Activated naive CD4-positive, alpha-beta T cell treated with anti-CD3 and anti-CD28 coated beads for 36 hours (primary cell): ENCODE measurements around the gene CFAP77. TPM values are rescaled to one million over a fixed set of nuclear protein-coding genes. Genes with fewer than 3 reads are reported as not detected.

ENCODE experiments used
- CTCF ChIA-PET: fragments of 350-600 bp; sonication (Branson Sonifier 250); formaldehyde crosslinking; loops from one replicate; lab custom pipeline; 2021; ENCODE audit warnings: antibody characterized with exemption; lab: Charles Lee
- DNase-seq: peaks from one replicate; pipeline ENCODE4 v3.0.0-alpha.2; 2020
- H3K27ac Mint-ChIP-seq: one replicate; pipeline ENCODE4 v1.8.0; 2021; ENCODE audit warnings: mild to moderate bottlenecking, mixed read lengths
- H3K27me3 Mint-ChIP-seq: one replicate; pipeline ENCODE4 v1.8.0; 2021; ENCODE audit warnings: low read depth, mixed read lengths
- H3K36me3 Mint-ChIP-seq: one replicate; pipeline ENCODE4 v1.8.0; 2021; ENCODE audit warnings: low read depth, mixed read lengths
- H3K4me1 Mint-ChIP-seq: one replicate; pipeline ENCODE4 v1.8.0; 2021; ENCODE audit warnings: low read depth, mixed read lengths
- H3K4me3 Mint-ChIP-seq: one replicate; pipeline ENCODE4 v1.8.0; 2021; ENCODE audit warnings: mild to moderate bottlenecking, moderate library complexity, mixed read lengths
- H3K9me3 Mint-ChIP-seq: one replicate; pipeline ENCODE4 v1.8.0; 2021; ENCODE audit warnings: mixed read lengths
- intact Hi-C: fragments of 100-400 bp; cut with micrococcal nuclease; formaldehyde crosslinking; loops from one replicate; pipeline ENCODE4 v1.15.1; 2023
- total RNA-seq, 2 experiments: library from RNA; stranded (reverse); gene quantifications; one replicate each; pipeline ENCODE4 v1.2.3, GENCODE V29; 2021

The CFAP77 gene
- total RNA-seq, 2 experiments from 2014 or later = not detected

GRCh38 chr9:132485393-132485792 lies 75.4 kb downstream of the CFAP77 start:
- Mint-ChIP-seq H3K27ac (no peak overlapping the region), H3K4me1 (peaks cover 22% of the 10 kb centered on the region), H3K27me3 (peaks cover 44% of the 10 kb centered on the region), H3K4me3 (no peak overlapping the region), H3K36me3 (no peaks in the 10 kb centered on the region), H3K9me3 (no peaks in the 10 kb centered on the region)
- intact Hi-C loops = loop anchor here (5.0 kb wide), 1 partner anchor 317 kb away; no protein-coding TSS in a partner anchor
- CTCF ChIA-PET = interaction anchor here (3.6 kb wide), 1 partner anchor 73 kb away, joined by 9 read pairs; no protein-coding TSS in a partner anchor
- no peak for DNase-seq

GRCh38 chr9:132486706-132487350 lies 76.8 kb downstream of the CFAP77 start:
- intact Hi-C loops = loop anchor here (2.0 to 5.0 kb wide), 2 partner anchors 76 to 315 kb away; partner anchors contain the start of gene CFAP77
- Mint-ChIP-seq H3K4me1 (peaks cover 22% of the 10 kb centered on the region), H3K27me3 (peaks cover 48% of the 10 kb centered on the region), H3K27ac (peak overlapping the region; percentile 65), H3K36me3 (no peaks in the 10 kb centered on the region), H3K9me3 (no peaks in the 10 kb centered on the region), H3K4me3 (peak overlapping the region; percentile 39)
- CTCF ChIA-PET = interaction anchor here (0.7 to 3.6 kb wide), 4 partner anchors 20 to 629 kb away, joined by 3 to 9 read pairs (median 3); no protein-coding TSS in a partner anchor
- peak; percentile 71 for DNase-seq

GRCh38 chr9:132487351-132487791 lies 77.4 kb downstream of the CFAP77 start:
- Mint-ChIP-seq H3K9me3 (no peaks in the 10 kb centered on the region), H3K27ac (peak overlapping the region; percentile 65), H3K4me3 (peak overlapping the region; percentile 39), H3K4me1 (peaks cover 22% of the 10 kb centered on the region), H3K36me3 (no peaks in the 10 kb centered on the region), H3K27me3 (peaks cover 51% of the 10 kb centered on the region)
- CTCF ChIA-PET = interaction anchor here (0.7 to 3.6 kb wide), 4 partner anchors 20 to 628 kb away, joined by 3 to 9 read pairs (median 3); no protein-coding TSS in a partner anchor
- intact Hi-C loops = loop anchor here (2.0 to 5.0 kb wide), 2 partner anchors 77 to 315 kb away; partner anchors contain the start of gene CFAP77
- DNase-seq = peak; percentile 37

GRCh38 chr9:132487980-132488535 lies 78.0 kb downstream of the CFAP77 start:
- no peak overlapping the region for H3K27ac Mint-ChIP-seq
- CTCF ChIA-PET = interaction anchor here (0.6 to 3.6 kb wide), 3 partner anchors 19 to 76 kb away, joined by 3 to 9 read pairs (median 3); no protein-coding TSS in a partner anchor
- no peaks in the 10 kb centered on the region for H3K36me3 Mint-ChIP-seq
- no peak for DNase-seq
- H3K9me3 Mint-ChIP-seq = no peaks in the 10 kb centered on the region
- intact Hi-C loops = loop anchor here (2.0 to 5.0 kb wide), 2 partner anchors 77 to 314 kb away; partner anchors contain the start of gene CFAP77
- H3K4me3 Mint-ChIP-seq = no peak overlapping the region
- peaks cover 51% of the 10 kb centered on the region for H3K27me3 Mint-ChIP-seq
- peaks cover 22% of the 10 kb centered on the region for H3K4me1 Mint-ChIP-seq

- intact Hi-C loops = loop anchor here (5.0 kb wide), 1 partner anchor 314 kb away; no protein-coding TSS in a partner anchor
- Mint-ChIP-seq H3K4me1 (peaks cover 22% of the 10 kb centered on the region), H3K36me3 (no peaks in the 10 kb centered on the region), H3K27me3 (peaks cover 48% of the 10 kb centered on the region), H3K9me3 (no peaks in the 10 kb centered on the region), H3K4me3 (no peak overlapping the region), H3K27ac (no peak overlapping the region)
- CTCF ChIA-PET = interaction anchor here (0.6 to 3.6 kb wide), 4 partner anchors 18 to 311 kb away, joined by 3 to 9 read pairs (median 3); no protein-coding TSS in a partner anchor
- DNase-seq = no peak
Measured at GRCh38 chr9:132488626-132489025, 78.6 kb downstream of the CFAP77 start.

GRCh38 chr9:132489536-132489935 lies 79.5 kb downstream of the CFAP77 start:
- H3K4me1 Mint-ChIP-seq = peaks cover 22% of the 10 kb centered on the region
- H3K4me3 Mint-ChIP-seq = no peak overlapping the region
- H3K27me3 Mint-ChIP-seq = peaks cover 50% of the 10 kb centered on the region
- H3K36me3 Mint-ChIP-seq = no peaks in the 10 kb centered on the region
- CTCF ChIA-PET = interaction anchor here (0.9 kb wide), 1 partner anchor 310 kb away, joined by 3 read pairs; no protein-coding TSS in a partner anchor
- DNase-seq = no peak
- intact Hi-C loops = loop anchor here (5.0 kb wide), 1 partner anchor 313 kb away; no protein-coding TSS in a partner anchor
- no peak overlapping the region for H3K27ac Mint-ChIP-seq
- no peaks in the 10 kb centered on the region for H3K9me3 Mint-ChIP-seq

- H3K27me3 Mint-ChIP-seq = peaks cover 23% of the 10 kb centered on the region
- H3K27ac Mint-ChIP-seq = no peak overlapping the region
- H3K9me3 Mint-ChIP-seq = no peaks in the 10 kb centered on the region
- intact Hi-C loops = no loop called here
- no peak overlapping the region for H3K4me3 Mint-ChIP-seq
- H3K36me3 Mint-ChIP-seq = no peaks in the 10 kb centered on the region
- no peaks in the 10 kb centered on the region for H3K4me1 Mint-ChIP-seq
- CTCF ChIA-PET = no interaction called here
- DNase-seq = no peak
Measured at GRCh38 chr9:132494857-132495256, 84.8 kb downstream of the CFAP77 start.

GRCh38 chr9:132497731-132498130 lies 87.7 kb downstream of the CFAP77 start:
- Mint-ChIP-seq H3K4me3 (no peak overlapping the region), H3K9me3 (no peaks in the 10 kb centered on the region), H3K27me3 (peaks cover 9% of the 10 kb centered on the region), H3K4me1 (no peaks in the 10 kb centered on the region), H3K36me3 (no peaks in the 10 kb centered on the region), H3K27ac (no peak overlapping the region)
- intact Hi-C loops = no loop called here
- DNase-seq = no peak
- CTCF ChIA-PET = interaction anchor here (0.6 kb wide), 1 partner anchor 16 kb away, joined by 3 read pairs; no protein-coding TSS in a partner anchor

GRCh38 chr9:132498531-132499210 lies 88.7 kb downstream of the CFAP77 start:
- CTCF ChIA-PET = no interaction called here
- Mint-ChIP-seq H3K27ac (no peak overlapping the region), H3K9me3 (no peaks in the 10 kb centered on the region), H3K27me3 (peaks cover 7% of the 10 kb centered on the region), H3K4me3 (no peak overlapping the region), H3K36me3 (no peaks in the 10 kb centered on the region), H3K4me1 (no peaks in the 10 kb centered on the region)
- DNase-seq = no peak
- intact Hi-C loops = no loop called here

GRCh38 chr9:132499251-132499650 lies 89.2 kb downstream of the CFAP77 start:
- Mint-ChIP-seq H3K4me3 (no peak overlapping the region), H3K4me1 (no peaks in the 10 kb centered on the region)
- CTCF ChIA-PET = no interaction called here

GRCh38 chr9:132500193-132500592 lies 90.2 kb downstream of the CFAP77 start:
- Mint-ChIP-seq H3K4me3 (no peak overlapping the region), H3K9me3 (no peaks in the 10 kb centered on the region), H3K27me3 (peaks cover 2% of the 10 kb centered on the region), H3K4me1 (no peaks in the 10 kb centered on the region), H3K36me3 (no peaks in the 10 kb centered on the region), H3K27ac (no peak overlapping the region)
- no peak for DNase-seq
- intact Hi-C loops = no loop called here
- CTCF ChIA-PET = interaction anchor here (0.6 kb wide), 1 partner anchor 88 kb away, joined by 3 read pairs; no protein-coding TSS in a partner anchor

More at GRCh38 chr9:132499251-132499650, 89.2 kb downstream of the CFAP77 start:
- H3K9me3 Mint-ChIP-seq = no peaks in the 10 kb centered on the region
- peaks cover 4% of the 10 kb centered on the region for H3K27me3 Mint-ChIP-seq
- intact Hi-C loops = no loop called here
- DNase-seq = no peak
- H3K27ac Mint-ChIP-seq = no peak overlapping the region
- H3K36me3 Mint-ChIP-seq = no peaks in the 10 kb centered on the region

- no peaks in the 10 kb centered on the region for H3K4me1 Mint-ChIP-seq
- intact Hi-C loops = no loop called here
- H3K36me3 Mint-ChIP-seq = no peaks in the 10 kb centered on the region
- no peak for DNase-seq
- CTCF ChIA-PET = no interaction called here
- no peak overlapping the region for H3K27ac Mint-ChIP-seq
- H3K4me3 Mint-ChIP-seq = no peak overlapping the region
- H3K27me3 Mint-ChIP-seq = peaks cover 4% of the 10 kb centered on the region
- no peaks in the 10 kb centered on the region for H3K9me3 Mint-ChIP-seq
Measured at GRCh38 chr9:132502480-132502879, 92.5 kb downstream of the CFAP77 start.
